Kidney tubule cell (primary cell): ENCODE measurements around the gene TRIO.

Experiments
- DNase-seq: peaks from one replicate; pipeline ENCODE4 v3.0.0-alpha.2; 2018; ENCODE audit warnings: low spot score

Gene TRIO

GRCh38 chr5:14147210-14147609 lies 4.1 kb downstream of the TRIO start:
- DNase-seq = no peak

GRCh38 chr5:14148483-14148882 lies 5.3 kb downstream of the TRIO start:
- DNase-seq = no peak

- DNase-seq = peak; percentile 60
These were observed 5.9 kb downstream of the TRIO start for GRCh38 chr5:14148890-14149671.

DNA sequence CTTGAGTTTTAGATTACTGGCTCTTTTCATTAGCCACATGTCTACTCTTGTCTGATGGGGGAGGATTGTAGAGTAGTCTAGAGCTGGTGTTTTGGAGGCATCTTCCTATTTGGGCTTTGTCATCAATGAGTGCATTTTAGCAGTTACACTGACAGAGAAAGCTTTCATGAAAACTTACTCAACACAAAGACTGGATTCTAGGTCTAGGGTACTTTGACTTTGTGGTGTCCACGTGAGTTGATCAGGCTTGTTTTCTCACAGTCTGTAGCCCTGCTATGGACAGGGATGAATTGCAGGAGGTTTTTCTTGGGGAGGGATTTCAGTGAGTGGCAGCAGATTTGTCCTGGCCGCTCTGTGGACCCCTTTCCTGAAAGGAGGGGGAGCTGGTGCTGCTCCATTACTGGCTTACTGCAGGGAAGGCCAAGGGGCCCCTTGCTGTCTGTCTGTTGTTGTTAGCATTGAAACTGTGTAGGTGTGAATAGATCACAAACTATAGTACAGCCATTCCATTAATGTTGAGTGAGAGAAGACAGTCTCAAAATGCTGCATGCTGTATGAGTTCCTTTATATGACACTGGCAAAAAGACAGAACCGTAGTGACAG lies 6.6 kb downstream of the TRIO start:
- no peak for DNase-seq

GRCh38 chr5:14151416-14151815 lies 8.3 kb downstream of the TRIO start:
- DNase-seq = no peak

DNA sequence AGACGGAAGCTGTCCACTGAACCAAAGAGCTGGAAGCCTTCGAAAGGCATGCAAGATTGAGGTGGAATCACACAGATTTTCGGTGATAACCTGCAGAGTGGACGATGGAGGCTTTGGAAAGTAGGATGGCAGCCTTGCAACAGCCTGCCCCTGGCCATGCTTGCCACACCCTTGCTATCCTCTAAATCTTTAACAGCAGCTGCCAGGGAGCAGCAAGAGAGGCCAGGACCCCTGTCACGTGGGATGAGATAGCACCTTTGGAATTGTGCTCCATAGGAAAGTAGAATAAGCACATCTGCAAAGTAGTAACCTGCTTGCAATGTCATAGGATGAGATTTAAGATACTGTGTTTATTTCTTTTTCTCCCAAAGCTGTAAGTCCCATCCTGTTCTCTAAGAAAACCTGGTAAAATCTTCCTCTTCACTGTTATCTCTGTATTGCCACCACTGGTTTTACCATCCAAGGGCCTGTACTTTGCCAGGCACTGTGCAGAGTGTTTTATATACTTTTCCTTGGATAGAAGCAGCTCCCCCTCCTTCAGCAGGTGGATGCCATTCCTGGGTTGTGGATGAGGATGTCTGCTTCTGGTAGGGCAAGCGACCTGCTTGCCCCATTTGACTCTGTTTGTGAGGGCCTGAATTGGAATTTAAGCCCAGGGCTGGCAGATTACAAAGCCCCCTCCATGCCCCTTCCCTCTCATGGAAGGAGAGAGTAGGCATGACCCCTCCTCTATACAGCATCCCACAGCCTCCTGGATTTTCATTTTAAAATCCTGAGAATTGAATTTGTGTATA lies 10.1 kb downstream of the TRIO start:
- DNase-seq = no peak

- DNase-seq = peak; percentile 67
These were observed 11.0 kb downstream of the TRIO start for GRCh38 chr5:14153932-14154731.

DNA sequence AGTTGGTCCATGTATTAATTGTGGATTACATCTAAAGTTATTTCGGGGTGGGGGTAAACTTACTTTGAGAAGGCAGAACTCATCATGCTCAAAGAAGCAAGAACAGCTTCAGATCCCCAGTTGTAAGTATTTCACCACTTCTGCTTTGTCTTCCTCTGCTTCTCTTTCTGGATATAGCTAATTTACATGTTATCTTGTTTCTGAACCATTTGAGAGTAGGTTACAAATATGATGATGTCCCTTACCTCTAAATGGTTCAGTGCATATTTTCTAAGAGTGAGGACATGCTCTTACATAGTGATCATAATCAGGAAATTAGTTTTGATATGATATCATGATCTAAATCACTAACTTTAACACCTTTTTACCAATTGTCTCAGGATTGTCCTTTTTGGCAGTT lies 11.9 kb downstream of the TRIO start:
- DNase-seq = no peak

DNA sequence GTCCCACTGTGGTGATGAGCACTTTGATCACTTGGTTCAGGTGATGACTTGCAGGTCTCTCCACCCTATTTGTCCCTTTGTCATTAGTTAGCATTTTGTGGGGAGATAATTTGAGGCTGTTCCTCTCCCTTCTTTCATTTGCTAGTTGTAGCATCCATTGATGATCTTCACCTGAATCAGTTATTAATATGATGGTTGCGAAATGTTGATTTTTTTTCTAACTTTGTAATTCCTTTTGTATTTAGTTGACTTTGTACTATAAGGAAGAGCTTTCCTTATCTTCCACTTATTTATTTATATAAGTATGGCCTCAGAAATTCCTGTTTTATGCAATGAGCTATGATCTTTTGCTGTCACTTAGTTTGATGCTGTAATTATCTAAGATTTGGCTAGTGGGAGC lies 12.6 kb downstream of the TRIO start:
- no peak for DNase-seq

GRCh38 chr5:14156290-14156649 lies 13.1 kb downstream of the TRIO start:
- no peak for DNase-seq

- peak; percentile 96 for DNase-seq
These were observed 13.7 kb downstream of the TRIO start for GRCh38 chr5:14156650-14157492.

- no peak for DNase-seq
These were observed 14.3 kb downstream of the TRIO start for GRCh38 chr5:14157493-14157782.

- DNase-seq = no peak
These were observed 15.9 kb downstream of the TRIO start for GRCh38 chr5:14158890-14159666.

DNA sequence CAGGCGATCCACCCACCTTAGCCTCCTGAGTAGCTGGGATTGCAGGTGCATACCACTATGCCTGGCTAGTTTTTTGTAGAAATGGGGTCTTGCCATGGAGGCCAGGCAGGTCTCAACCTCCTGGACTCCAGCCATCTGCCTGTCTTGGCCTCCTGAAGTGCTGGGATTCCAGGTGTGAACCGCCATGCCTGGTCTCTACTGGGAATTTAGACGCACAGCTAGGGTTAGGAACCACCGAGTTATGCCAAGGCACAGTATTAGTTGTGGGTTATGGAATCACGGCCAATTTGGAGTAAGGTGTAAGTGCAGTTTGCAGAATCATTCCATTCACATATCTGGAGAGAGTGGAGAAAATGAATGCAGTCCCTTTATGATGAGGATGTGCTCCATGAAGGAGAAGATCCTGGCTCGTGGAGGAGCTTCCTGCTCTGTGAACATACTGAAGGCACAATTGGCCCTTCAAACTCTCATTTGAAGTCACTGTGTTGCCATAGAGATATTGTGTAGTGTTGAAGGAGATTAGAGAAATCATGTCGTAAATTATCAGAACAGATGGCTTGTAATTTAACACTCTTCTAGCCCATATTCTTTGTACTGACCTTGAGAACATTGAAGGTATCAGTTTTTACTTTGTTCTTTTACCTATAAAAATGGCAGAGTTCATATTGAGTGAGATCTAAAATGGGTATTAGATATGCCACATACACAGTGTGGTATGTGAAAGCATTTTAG lies 18.8 kb downstream of the TRIO start:
- no peak for DNase-seq

DNA sequence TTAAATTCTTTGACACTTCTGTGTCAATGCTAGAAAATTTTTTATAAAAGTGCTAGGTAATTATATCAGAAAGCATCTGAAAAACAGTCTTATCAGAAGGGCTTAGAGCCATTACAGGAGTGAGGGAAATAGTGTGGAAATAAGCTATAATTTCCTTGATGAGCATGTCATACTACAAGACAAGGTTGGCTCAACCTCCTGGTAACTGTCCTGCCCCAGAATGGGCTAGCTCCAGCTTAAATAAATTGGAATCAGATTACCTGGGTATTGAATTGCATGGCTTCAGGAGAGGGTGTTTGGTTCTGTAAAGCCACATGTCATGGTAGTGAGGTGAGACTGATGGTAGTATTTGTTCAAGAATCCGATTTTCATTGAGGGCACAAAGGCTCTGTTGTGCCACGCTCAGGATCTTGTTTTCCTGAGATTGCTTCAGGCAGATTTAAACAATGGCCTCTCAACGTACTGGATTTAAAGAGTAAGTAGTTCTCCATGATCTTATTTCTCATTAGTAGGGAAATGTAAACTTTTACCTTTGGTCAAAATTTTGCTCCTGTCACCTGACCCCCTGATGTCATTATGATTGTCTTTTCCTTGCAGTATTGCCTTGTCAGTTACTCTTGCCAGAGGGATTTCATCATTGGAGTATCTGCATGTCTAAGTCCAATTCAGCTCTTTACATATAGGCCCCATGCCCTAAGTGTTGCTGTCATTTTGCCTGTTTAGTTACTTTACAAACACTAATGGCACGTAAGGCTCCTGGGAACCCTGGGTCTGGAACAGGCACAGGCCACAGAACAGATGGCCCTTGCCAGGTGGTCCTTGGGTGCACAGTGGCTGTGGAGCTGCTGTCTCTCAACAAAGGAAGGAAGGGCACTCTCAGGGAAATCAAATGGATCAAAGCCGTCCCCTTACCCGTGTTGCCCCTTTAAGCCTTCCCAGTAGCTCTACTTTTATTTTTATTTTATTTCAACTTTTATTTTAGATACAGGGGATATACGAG lies 21.3 kb downstream of the TRIO start:
- DNase-seq = no peak

DNA sequence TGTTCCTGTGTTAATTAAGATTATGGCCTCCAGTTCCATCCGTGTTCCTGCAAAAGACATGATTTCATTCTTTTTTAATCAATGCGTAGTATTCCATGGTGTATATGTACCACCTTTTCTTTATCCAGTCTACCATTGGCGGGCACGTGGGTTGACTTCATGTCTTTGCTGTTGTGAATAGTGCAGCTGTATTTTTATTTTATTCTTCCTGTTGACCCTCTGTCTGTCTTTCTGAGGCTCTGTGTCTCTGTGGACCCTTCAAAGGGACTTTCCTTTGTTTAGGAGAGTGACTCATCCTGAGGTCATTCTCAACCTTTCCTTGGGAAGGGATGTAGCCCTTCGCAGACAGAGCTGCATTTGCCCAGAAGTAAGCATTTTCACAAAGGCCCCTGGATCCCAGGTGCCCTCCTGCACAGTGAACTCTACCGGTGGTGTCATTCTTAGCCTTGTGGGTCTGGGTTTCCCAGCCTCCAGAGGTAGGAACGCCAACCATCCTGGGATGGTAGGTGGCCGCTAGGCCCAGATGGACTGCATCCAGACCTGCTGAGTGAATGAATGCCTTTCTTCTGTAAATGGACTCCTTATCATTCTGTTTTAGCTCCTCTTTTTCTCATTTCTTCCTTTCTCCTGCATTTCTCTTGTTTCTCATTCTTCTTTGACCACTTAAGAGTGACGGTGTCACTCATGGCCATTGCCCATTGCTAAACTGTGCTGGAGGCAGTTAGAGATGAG lies 22.4 kb downstream of the TRIO start:
- peak; percentile 92 for DNase-seq

DNA sequence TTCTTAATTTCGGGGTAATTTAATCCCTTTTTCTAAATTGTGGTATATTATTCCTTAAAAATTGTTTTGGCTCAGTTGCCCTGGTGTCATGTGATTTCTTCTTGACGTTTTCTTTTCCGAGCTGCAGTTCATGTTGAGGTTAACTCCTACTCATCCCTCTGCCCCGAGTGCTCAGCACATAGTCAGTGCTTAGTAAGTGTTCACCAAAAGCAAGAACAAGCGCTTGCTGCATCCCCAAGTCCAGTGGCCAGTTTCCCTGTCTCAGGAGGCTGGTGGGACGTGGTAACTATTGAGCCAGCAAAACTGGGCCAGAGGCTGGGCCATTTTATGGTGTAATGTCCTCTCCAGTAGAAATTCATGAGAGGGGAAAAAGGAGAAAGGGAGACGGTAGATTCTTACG lies 23.3 kb downstream of the TRIO start:
- DNase-seq = no peak

- DNase-seq = peak; percentile 79
These were observed 24.2 kb downstream of the TRIO start for GRCh38 chr5:14167211-14167845.
